ENCODE data around the gene MELTF.

Gene MELTF

DNA sequence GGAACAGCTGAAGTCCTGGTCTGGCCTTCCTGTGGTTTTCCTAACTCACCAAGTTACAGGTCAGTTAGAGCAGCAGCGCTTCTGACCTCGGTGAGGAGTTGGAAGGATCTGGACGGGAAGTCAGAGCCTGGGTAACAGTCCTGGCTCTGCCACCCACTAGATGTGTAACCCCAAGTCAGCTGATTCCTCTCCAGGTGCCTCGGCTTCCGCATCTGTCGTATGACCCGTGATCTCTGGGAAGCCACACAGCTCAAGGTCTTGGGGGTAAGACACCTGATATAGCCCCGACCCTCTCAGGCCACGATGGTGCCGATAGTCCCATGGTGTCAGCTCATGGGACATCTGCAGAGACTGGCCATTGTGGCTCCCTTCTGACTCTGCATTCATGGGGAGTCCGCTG, 52.7 kb downstream of the MELTF start:
- POLR2A ChIA-PET = no interaction called here
- no peak for DNase-seq (ENCODE audit: extremely low spot score)
- TF ChIP-seq TARDBP (IDR thresholded peaks at IDR 0.05) = no peak
- CTCF ChIA-PET = no interaction called here

DNA sequence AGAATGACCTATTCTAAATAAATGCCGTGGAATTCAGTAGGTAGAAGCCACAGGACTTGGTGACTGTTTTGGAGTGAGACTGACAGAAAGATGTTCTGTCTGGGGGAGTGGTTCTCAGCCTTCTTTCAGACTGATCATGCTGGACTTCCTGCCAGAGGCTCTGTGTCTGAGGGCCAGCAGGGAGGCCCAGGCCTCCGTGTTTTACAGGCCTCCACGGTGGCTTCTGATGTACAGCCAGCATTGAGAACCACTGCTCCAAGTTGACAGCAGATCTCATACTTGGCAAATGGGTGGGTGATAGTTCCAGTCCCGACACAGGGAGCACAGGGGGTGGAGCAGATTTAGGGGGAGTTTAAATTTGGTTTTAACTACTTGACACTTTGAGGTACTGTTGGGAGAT, 54.3 kb downstream of the MELTF start:
- ChIA-PET POLR2A (no interaction called here), CTCF (no interaction called here)
- no peak for TF ChIP-seq TARDBP (IDR thresholded peaks at IDR 0.05)
- no peak for TF ChIP-seq SUZ12 (IDR thresholded peaks at IDR 0.05)
- no peak for TF ChIP-seq NFRKB (IDR thresholded peaks at IDR 0.05)
- no peak for TF ChIP-seq HDGF (IDR thresholded peaks at IDR 0.05; ENCODE audit: borderline replicate concordance)
- TF ChIP-seq LEF1 (IDR thresholded peaks at IDR 0.05; ENCODE audit: borderline replicate concordance) = no peak
- TF ChIP-seq ARNT (IDR thresholded peaks at IDR 0.05) = no peak
- TF ChIP-seq FOXA1 (IDR thresholded peaks at IDR 0.05) = no peak
- no peak for TF ChIP-seq FOXM1 (IDR thresholded peaks at IDR 0.05; ENCODE audit: borderline replicate concordance)
- TF ChIP-seq, protein P1, sequence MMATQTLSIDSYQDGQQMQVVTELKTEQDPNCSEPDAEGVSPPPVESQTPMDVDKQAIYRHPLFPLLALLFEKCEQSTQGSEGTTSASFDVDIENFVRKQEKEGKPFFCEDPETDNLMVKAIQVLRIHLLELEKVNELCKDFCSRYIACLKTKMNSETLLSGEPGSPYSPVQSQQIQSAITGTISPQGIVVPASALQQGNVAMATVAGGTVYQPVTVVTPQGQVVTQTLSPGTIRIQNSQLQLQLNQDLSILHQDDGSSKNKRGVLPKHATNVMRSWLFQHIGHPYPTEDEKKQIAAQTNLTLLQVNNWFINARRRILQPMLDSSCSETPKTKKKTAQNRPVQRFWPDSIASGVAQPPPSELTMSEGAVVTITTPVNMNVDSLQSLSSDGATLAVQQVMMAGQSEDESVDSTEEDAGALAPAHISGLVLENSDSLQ (IDR thresholded peaks at IDR 0.05) = no peak
- TF ChIP-seq BHLHE40 (IDR thresholded peaks at IDR 0.05; ENCODE audit: borderline replicate concordance) = no peak
- TF ChIP-seq SP1 (IDR thresholded peaks at IDR 0.05) = no peak
- no peak for TF ChIP-seq ZNF384 (IDR thresholded peaks at IDR 0.05)
- no peak for TF ChIP-seq CTBP1 (IDR thresholded peaks at IDR 0.05; ENCODE audit: borderline replicate concordance)
- no peak for TF ChIP-seq L3MBTL2 (conservative IDR thresholded peaks at IDR 0.05)
- TF ChIP-seq ELF4 (IDR thresholded peaks at IDR 0.05) = no peak
- no peak for TF ChIP-seq FOXK2 (IDR thresholded peaks at IDR 0.05)
- DNase-seq (ENCODE audit: extremely low spot score) = no peak

DNA sequence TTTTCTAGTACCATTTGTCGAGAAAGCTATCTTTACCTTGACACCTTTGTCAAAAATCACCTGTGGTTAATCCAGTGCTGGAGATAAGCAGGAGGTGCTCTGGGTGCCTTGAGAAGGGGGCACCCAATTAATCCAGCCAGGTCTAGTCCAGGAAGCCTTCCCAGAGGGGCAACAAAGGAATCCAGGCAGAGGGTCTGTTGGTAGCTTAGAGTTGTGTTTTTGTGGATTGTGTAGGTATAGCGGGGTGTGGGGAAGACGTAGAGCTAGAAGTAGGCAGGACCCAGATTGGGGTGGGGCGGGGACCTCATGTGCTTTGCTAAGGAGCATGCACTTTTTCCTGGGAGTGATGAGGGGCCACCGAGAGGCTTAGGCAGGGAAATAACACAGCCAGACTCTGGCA, 55.0 kb downstream of the MELTF start:
- TF ChIP-seq L3MBTL2 (conservative IDR thresholded peaks at IDR 0.05) (no peak), LEF1 (IDR thresholded peaks at IDR 0.05; ENCODE audit: borderline replicate concordance) (no peak)
- CTCF ChIA-PET = no interaction called here
- no peak for DNase-seq (ENCODE audit: extremely low spot score)
- POLR2A ChIA-PET = no interaction called here

DNA sequence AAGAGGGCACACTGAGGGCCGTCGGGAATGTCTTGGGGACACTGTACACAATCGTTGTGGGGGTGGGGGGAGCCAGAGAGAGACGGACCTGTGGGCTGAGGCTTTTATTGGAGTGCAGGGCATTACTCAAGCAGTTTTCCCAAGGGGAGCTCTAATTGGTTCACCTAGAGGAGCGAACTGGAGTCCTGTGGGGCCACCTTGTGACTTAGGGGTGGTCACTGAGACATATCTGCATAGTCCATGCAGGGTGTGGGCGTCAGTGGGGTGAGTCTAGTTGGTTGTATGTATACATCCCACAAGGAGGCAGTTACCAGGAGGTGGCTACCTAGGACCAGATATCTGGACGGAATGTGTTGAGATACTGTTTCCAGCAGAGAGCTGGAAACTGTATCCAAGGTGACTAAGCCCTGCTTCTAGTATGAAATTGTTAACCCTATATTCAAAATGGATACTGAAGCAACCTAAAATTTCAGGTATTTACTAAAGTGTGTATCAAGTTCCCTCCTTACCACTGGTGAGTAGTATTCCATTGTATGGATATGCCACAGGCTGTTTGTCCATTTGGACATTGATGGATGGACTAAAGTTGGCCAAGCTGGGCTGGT, 58.4 kb downstream of the MELTF start:
- TF ChIP-seq CTBP1 (IDR thresholded peaks at IDR 0.05; ENCODE audit: borderline replicate concordance) (no peak), NFRKB (IDR thresholded peaks at IDR 0.05) (no peak), SUZ12 (IDR thresholded peaks at IDR 0.05) (no peak), L3MBTL2 (conservative IDR thresholded peaks at IDR 0.05) (no peak)
- ChIA-PET POLR2A (no interaction called here), CTCF (no interaction called here)
- DNase-seq (ENCODE audit: extremely low spot score) = no peak

DNA sequence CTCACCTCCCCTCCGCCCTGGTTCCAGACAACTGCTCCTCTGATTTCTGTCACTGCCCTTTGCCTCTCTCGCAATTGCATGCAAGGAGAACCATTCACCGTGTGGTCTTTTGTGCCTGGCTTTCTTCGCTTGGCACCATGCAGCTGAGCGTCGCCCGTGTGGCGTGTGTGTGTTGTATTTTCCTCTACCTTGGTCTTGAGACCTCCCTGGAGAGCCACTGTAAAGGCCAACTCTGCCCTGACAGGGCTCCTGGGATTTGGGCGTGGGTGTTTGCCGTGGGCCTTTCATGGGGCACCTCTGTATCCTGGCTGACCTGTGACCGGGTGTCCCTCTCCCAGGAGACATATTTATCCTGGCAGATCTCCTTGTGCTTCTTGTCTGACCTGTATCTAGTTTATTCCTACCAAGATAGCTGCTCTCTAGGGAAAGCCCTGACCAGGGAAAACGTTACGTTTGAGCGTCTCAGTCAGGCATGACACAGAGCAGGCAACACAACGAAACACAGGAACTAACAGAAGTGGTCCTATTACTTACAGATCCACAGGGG, 59.0 kb downstream of the MELTF start:
- CTCF ChIA-PET = no interaction called here
- TF ChIP-seq FOXK2 (IDR thresholded peaks at IDR 0.05) (no peak), ELF4 (IDR thresholded peaks at IDR 0.05) (no peak), HDGF (IDR thresholded peaks at IDR 0.05; ENCODE audit: borderline replicate concordance) (no peak), L3MBTL2 (conservative IDR thresholded peaks at IDR 0.05) (no peak), TARDBP (IDR thresholded peaks at IDR 0.05) (no peak), SUZ12 (IDR thresholded peaks at IDR 0.05) (no peak), ZNF384 (IDR thresholded peaks at IDR 0.05) (no peak), BHLHE40 (IDR thresholded peaks at IDR 0.05; ENCODE audit: borderline replicate concordance) (no peak), SP1 (IDR thresholded peaks at IDR 0.05) (no peak), ARNT (IDR thresholded peaks at IDR 0.05) (no peak), CTBP1 (IDR thresholded peaks at IDR 0.05; ENCODE audit: borderline replicate concordance) (no peak), FOXM1 (IDR thresholded peaks at IDR 0.05; ENCODE audit: borderline replicate concordance) (no peak)
- TF ChIP-seq, protein P1 (IDR thresholded peaks at IDR 0.05) = no peak

DNA sequence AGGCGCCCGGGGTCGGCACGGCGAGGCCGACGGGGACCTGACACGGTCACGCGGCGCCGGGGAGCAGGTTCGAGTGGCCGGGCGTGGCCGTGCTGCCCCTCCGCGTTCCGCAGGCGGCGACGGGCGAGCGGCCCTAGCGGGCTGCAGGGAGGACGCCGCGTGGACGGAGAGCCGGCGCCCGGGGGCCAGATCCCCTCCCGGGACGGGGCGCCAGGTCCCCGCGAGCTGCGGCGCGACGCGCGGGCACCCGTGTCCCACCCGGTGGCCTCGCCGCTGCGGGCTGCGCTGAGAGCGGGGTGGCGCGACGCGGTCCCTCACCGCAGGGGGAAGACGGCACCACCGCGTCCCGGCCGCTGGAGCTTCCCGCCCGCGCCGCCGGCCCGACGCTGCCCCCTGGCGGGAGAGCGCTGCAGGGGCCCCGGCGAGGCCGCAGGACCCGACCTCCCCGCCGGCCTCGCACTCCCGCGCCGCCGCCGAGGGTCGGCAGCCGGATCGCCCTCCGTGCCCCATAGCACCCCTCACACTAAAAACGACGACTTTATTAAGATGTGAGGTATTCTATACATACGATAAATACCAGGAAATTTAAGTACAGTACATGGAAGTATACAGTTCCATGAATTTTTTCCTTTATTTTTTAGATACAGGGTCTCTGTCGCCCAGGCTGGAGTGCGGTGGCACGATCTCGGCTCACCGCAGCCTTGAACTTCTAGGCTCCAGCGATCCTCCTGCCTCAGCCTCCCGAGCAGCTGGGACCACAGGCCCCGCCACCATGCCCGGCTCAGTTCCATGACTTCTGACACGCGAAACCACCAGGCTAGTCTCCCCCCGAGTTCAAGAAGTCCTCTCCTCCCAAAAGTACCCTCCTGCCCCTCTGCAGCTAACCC, 59.7 kb downstream of the MELTF start:
- POLR2A ChIA-PET = no interaction called here
- peak; percentile 81 for DNase-seq (ENCODE audit: extremely low spot score)
- CTCF ChIA-PET = no interaction called here
- TF ChIP-seq CTBP1 (IDR thresholded peaks at IDR 0.05; ENCODE audit: borderline replicate concordance) (no peak), L3MBTL2 (conservative IDR thresholded peaks at IDR 0.05) (0 out of 2 replicates have a peak, but pooled peaks have one; percentile 27), ELF4 (IDR thresholded peaks at IDR 0.05) (no peak), ARNT (IDR thresholded peaks at IDR 0.05) (0 out of 2 replicates have a peak, but pooled peaks have one; percentile 14), HDGF (IDR thresholded peaks at IDR 0.05; ENCODE audit: borderline replicate concordance) (no peak), LEF1 (IDR thresholded peaks at IDR 0.05; ENCODE audit: borderline replicate concordance) (no peak)

More for the DNA sequence above, 59.0 kb downstream of the MELTF start:
- POLR2A ChIA-PET = no interaction called here
- no peak for DNase-seq (ENCODE audit: extremely low spot score)

DNA sequence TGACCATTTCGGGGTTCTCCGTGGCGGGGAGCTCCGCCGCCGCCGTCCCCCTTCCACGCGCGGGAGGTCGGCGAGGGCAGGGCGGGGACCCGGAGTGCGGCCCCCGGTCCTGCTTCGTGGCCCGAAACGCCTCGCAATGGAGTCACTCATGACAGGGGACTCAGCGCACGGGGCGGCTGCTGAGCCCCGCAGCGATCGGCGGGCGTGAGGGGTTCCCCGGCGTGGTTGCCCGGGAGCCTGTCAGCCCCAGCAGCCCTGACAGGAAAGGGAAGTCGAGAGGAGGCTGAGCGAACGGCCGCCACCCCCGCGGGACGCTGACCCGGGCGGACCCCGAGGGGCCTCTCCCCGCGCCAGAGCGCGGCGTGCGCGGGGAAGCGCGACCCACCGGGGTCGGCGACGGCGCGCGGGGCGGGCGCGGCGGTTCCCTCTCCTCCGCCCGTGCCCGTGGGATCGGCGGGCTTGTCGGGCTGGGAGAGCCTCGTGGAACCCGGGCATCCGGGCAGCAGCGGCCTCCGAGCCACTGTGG, 60.4 kb downstream of the MELTF start:
- DNase-seq (ENCODE audit: extremely low spot score) = peak; percentile 28
- CTCF ChIA-PET = no interaction called here
- POLR2A ChIA-PET = no interaction called here
- no peak for TF ChIP-seq NFRKB (IDR thresholded peaks at IDR 0.05)
- no peak for TF ChIP-seq ARNT (IDR thresholded peaks at IDR 0.05)
- TF ChIP-seq SUZ12 (IDR thresholded peaks at IDR 0.05) = no peak
- no peak for TF ChIP-seq CTBP1 (IDR thresholded peaks at IDR 0.05; ENCODE audit: borderline replicate concordance)
- TF ChIP-seq, protein P1 (IDR thresholded peaks at IDR 0.05) = no peak
- TF ChIP-seq FOXA1 (IDR thresholded peaks at IDR 0.05) = no peak
- TF ChIP-seq L3MBTL2 (conservative IDR thresholded peaks at IDR 0.05) = peak; percentile 75
- no peak for TF ChIP-seq LEF1 (IDR thresholded peaks at IDR 0.05; ENCODE audit: borderline replicate concordance)
